GM19397 (cell line): ENCODE measurements around the gene GBGT1.

Experiments
- ATAC-seq: cut with Tn5 transposase; IDR thresholded peaks from one replicate; pipeline ENCODE4 v1.9.1; 2021; ENCODE audit warnings: mild to moderate bottlenecking, moderate library complexity; ENCODE audit not compliant: unreplicated experiment

Gene GBGT1

DNA sequence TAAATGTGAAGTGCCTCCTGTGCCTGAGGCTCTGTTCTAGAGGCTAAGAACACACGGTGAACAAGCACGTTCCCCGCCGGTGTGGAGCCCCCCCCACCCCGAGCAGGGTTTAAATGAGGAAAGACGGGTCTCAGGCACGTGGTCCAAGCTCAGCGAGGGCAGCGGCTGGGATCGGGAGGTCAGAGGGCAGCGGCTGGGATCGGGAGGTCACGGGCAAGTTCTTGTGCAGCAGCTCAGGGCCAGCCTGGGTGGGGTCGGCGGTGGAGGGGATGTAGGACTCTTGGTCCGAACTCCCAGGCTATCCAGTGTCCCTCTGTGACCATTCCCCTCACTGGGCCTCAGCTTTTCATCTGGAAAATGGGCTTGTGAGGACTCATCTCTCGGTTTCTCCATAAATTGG lies 2.7 kb upstream of the GBGT1 start:
- no peak for ATAC-seq

- no peak for ATAC-seq
These were observed 1.7 kb upstream of the GBGT1 start for GRCh38 chr9:133165452-133165730.

- no peak for ATAC-seq
These were observed 477 bp upstream of the GBGT1 start for GRCh38 chr9:133164191-133164590.

- no peak for ATAC-seq
These were observed 732 bp downstream of the GBGT1 start for GRCh38 chr9:133162861-133163503.

DNA sequence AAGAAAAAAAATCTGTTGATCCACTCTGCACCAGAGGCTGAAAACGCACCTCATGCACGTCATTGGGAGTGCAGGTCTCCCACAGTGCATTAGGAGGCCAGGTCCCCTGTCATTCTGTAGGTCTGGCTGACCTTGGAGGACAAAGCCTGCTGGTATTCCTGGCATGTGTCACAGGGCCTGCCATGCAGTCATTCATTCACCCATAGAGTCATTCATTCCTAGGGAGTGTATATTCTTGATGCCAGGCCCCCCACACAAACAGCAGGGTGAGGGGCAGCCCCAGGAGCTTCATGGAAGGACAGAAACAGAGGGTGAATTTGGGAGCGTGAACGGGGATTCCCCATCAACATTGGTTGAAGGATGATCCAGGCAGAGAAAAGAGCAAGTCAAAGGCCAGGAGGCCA lies 2.2 kb downstream of the GBGT1 start:
- no peak for ATAC-seq

DNA sequence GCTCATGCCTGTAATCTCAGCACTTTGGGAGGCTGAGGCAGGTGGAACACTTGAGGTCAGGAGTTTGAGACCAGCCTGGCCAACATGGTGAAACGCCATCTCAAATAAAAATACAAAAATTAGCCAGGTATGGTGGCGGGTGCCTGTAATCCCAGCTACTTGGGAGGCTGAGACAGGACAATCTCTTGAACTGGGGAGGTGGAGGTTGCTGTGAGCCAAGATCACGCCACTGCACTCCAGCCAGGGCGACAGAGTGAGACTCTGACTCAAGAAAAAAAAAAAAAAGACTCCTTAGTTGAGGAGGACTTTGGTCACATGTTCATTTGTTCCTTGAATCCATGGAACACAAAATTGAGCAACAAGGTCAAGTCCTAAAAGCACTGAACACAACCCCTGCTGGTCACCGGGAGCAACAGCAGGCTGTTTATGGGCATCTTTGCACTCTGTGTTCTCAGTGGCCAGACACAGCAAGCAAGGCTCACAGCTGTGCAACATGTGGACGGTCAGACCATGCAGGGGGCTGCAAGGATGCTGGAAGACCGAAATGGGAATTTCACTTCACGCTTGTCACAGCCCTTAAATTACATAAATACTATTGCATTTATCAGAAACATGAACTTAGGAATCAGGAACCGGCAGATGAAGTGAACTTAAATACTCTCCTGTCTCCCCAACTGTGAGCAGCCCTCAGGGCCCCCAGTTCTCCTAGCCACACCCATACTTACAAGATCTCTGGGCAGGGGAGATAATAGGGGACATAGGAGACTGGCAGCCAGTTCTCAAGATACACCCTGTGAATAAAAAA lies 2.8 kb downstream of the GBGT1 start:
- ATAC-seq = no peak

- no peak for ATAC-seq
These were observed 5.0 kb downstream of the GBGT1 start for GRCh38 chr9:133158695-133159094.

GRCh38 chr9:133155156-133155555 lies 8.6 kb downstream of the GBGT1 start:
- no peak for ATAC-seq

DNA sequence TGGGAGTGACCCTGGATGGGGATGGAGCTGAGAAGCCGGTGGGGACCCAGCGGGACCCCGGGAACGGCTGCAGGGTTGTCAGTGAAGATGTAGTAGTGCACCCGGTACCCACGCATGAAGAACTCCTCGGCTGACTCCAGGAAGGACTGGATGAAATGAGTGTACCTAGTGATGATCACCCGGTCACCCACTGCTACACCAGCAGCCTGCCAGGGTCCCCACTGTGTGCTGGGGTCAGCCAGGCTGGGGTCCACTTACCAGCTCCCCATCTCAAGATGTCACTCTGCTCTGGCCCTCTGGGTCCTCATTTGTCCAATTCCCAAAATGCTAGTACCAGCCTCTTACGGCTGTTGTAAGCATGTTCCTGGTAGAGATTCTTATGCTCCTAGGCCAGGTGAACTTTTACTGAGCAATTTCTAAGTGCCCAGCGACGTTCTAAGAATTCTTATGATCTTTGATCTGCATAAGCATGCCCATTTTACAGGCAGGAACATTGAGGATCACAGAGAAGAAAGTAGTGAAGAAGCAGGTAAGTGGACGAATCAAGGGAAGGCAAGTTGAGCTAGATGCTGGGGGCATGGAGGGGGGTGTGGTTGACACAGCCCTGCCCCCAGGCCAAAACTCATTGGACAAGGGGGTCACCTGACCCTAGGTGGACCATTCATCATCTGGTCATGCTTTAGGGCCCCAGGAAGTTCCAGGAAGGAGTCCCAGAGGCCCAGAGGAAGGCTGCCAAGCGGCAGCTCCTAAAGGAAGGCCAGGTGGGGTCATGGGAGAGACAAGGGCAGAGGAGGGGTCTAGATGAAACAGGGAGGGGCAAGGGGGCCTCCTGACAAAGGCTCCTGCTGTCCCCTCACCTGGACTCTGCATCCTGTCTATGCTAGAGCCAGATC lies 9.4 kb downstream of the GBGT1 start:
- no peak for ATAC-seq

- no peak for ATAC-seq
These were observed 10.3 kb downstream of the GBGT1 start for GRCh38 chr9:133153227-133154096.

DNA sequence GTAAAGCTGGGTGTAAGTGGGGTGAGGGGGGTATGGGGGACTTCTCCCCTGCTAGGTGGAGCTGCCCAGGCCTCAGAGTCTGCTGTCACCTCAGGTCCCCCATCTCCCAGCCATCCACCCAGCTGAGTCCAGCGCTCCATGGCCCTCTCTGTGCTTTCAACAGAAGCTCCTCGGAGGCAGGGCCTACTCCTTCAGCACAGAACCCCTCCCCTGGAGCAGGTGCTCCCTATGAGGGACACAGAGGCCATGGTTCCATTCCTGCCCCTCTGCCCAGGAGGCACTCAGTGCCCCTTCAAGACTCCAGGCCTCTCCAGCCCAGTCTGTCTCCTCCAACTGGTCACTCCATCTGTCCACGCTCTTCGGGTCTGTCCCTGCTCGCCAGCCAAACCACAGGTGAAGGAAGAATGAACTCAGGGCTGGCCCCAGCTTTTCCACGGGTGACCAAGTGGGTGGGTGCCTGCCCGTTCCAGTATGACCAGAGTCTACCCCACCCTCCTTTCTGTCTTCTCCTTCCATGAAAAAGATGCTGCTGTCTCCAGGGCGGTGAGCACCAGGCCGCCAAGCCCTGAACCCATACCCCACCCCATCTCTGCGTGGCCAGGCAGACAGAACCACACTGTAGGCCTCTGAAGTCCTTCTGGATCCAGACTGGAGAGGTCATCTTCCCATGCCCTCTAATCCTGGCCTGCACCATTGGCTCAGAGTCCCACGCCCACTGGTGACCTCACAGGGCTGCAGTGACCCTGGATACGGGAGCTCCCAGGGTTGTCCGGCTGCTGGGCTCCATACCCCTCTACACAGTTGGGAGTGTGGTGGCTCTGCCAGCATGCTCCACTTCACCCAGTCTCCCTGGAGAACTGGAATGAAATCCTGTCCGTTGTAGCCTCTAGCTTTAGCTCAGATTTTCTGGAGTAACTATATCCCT lies 11.9 kb downstream of the GBGT1 start:
- no peak for ATAC-seq

- no peak for ATAC-seq
These were observed 12.7 kb downstream of the GBGT1 start for GRCh38 chr9:133151041-133151440.

DNA sequence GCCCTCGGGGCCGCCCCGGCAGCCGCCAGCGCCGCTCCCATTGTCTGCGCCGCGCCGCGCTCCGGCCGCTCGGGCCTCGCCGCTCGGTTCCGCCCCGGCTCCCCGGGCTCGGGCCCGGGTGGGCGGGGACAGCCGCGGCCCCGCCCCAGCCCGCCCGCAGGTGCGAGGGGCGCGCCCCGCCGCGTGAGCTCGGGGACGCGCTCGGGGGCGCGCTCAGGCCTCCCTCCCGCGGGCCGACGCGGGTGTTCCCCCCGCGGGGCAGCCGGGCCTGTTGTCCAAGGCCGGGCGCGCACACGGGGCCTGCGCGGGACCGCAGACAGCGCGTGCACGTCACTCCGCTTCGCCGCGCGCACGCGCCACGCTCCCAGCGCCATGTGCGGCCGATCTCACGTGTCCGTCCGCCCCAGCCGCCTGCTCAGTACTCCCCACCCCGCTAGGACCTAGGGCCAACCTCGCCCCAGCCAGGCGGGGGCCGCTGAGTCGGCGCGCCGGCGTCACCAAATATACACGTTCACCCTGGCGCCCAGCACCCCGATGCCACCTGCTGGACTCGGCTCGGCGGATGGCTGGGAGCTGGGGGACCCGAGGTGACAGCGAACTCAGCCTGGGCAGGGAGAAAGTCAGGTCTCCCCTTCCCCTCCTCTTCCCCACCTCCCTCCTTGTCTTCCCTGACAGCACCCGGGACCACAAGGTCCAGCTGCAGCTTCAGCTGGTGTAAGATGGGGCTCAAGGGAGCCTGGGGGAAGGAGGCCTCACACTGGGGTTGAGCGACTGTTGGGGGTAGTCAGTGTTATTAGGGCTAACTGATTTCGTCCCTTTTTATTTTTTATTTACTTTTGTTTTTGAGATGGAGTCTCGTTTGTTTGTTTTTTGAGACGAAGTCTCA lies 14.3 kb downstream of the GBGT1 start:
- ATAC-seq = peak; percentile 66

DNA sequence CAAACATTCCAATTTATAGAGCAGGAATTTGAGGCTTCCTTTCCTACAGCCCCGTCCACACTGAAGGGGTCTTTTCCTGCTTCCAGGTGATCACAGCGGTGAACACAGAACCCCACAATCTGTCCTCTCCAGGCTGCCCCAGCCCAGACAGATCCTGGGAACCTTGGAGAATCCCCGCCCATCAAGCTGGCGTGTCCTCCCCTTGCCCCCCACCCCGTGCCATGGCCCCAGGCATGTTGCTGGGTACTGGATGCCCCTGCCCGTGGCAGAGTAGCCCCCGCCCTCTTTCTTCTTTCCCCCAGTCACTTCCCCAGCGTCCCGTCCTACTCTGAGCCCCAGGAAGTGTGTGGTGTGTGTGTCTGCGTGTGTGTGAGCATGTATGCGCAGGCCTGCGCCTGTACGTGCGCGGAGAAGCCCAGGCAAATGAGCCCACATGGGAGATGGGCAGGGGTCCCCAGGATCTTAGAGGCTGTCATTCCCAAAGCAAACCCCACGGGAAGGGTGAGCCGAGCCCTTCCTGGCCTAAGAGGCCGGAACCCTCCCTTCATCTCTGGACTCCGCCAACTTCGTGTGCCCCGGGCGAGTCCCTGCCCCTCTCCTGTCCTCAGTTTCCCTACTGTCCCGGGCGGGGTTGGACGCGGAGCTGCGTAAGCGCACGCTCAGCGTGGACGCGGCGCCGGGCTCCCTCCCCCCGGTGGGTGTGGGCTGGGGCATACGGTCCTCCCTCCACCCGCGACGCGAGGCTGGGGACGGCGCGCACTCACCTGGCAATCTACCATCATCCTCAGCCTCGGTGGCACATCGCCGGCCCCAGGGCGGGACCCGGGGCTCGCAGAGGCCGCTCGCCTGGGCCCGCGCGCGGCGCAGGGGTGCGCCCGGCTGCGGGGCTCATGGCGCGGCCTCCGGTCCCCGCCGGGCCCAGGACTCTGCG lies 15.2 kb downstream of the GBGT1 start:
- peak; percentile 24 for ATAC-seq

- ATAC-seq = no peak
These were observed 16.1 kb downstream of the GBGT1 start for GRCh38 chr9:133147412-133148198.

DNA sequence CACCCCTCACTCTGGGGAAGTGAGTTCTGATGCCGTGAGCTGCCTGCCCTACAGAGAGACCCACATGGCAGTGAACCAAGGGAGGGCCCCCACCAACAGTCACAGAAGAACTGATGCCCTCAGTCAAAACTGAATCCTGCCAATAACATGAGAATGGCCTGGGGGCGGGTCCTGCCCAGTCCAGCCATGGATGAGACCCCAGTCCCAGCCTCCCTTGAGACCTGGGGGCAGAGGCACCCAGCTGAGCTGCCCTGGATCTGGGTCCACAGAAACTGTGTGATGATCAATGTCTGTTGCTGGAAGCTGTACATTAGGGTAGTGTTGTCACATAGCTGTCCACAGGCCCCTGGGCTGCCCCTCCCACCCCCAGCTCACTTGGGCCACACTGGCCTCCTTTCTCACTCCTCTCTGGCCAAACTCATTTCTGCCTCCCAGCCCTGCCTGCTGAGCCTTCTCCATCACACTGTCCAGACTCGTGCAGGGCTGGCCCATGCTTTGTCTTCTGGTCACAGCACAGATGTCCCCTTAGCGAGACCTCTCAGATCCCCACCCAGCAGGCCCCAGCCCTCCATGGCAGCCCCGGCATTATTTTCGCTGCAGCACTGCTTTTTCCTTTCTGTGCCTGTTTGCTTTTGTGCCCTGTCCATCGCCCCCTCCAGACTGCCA lies 16.8 kb downstream of the GBGT1 start:
- ATAC-seq = no peak
